DOHH2 (cell line): ENCODE results near the gene EIF5A.
A peak's percentile ranks its signal among the peaks of the same experiment; 100 is the strongest.

ENCODE experiments used
- H3F3A ChIP-seq: fragments of 200-600 bp; sonication (generic), shearing (Covaris generic); 2 replicates; pipeline ENCODE4 v1.6.0; 2016; ENCODE audit warnings: antibody characterized with exemption, mild to moderate bottlenecking; ENCODE audit not compliant: control insufficient read depth, insufficient read depth
- H3K27ac ChIP-seq: fragments of 200-600 bp; sonication (generic); 2 replicates; pipeline ENCODE4 v1.5.1; 2014; ENCODE audit warnings: low read depth, mild to moderate bottlenecking, low read length, moderate library complexity
- H3K27me3 ChIP-seq: fragments of 200-600 bp; sonication (generic); 2 replicates; pipeline ENCODE4 v1.6.1; 2014; ENCODE audit warnings: mild to moderate bottlenecking, low read length, mixed read lengths; ENCODE audit not compliant: control insufficient read depth
- H3K36me3 ChIP-seq: fragments of 200-600 bp; sonication (generic); 2 replicates; pipeline ENCODE4 v1.6.1; 2014; ENCODE audit warnings: mild to moderate bottlenecking, low read length, moderate library complexity, mixed read lengths; ENCODE audit not compliant: control insufficient read depth
- H3K4me1 ChIP-seq: fragments of 200-600 bp; sonication (generic); 2 replicates; pipeline ENCODE4 v1.6.1; 2014; ENCODE audit warnings: mild to moderate bottlenecking, low read length, mixed read lengths; ENCODE audit not compliant: control insufficient read depth
- H3K4me2 ChIP-seq: fragments of 200-600 bp; sonication (generic); 2 replicates; pipeline ENCODE4 v1.6.0; 2014; ENCODE audit warnings: mild to moderate bottlenecking, low read length, moderate library complexity
- H3K4me3 ChIP-seq: fragments of 200-600 bp; sonication (generic); 2 replicates; pipeline ENCODE4 v1.5.1; 2014; ENCODE audit warnings: mild to moderate bottlenecking, low read length, mixed read lengths
- H3K79me2 ChIP-seq: fragments of 200-600 bp; sonication (generic); 2 replicates; pipeline ENCODE4 v1.6.1; 2014; ENCODE audit warnings: mild to moderate bottlenecking, low read length, mixed read lengths; ENCODE audit not compliant: control insufficient read depth
- H3K9me2 ChIP-seq: fragments of 200-600 bp; sonication (generic); replicated peaks from 2 replicates; pipeline ENCODE4 v1.6.1; 2014; ENCODE audit warnings: mild to moderate bottlenecking, low read length, mixed read lengths; ENCODE audit not compliant: control insufficient read depth
- H3K9me3 ChIP-seq: fragments of 200-600 bp; sonication (generic); 2 replicates; pipeline ENCODE4 v1.6.1; 2014; ENCODE audit warnings: antibody characterized with exemption, low read length, mixed read lengths; ENCODE audit not compliant: control insufficient read depth, insufficient read depth
- H4K20me1 ChIP-seq: fragments of 200-600 bp; sonication (generic); 2 replicates; pipeline ENCODE4 v1.6.0; 2014; ENCODE audit warnings: low read depth, mild to moderate bottlenecking, antibody characterized with exemption, low read length, moderate library complexity; ENCODE audit not compliant: control insufficient read depth, insufficient read depth
- EZH2phosphoT487 ChIP-seq: fragments of 200-600 bp; sonication (generic); IDR thresholded peaks from 2 replicates; pipeline ENCODE4 v1.6.1; 2017; ENCODE audit warnings: borderline replicate concordance, mild to moderate bottlenecking, antibody characterized with exemption, low read length, moderate library complexity, mixed read lengths
- TF ChIP-seq, protein P1 (sequence below): fragments of 200-600 bp; sonication (generic); IDR thresholded peaks from one replicate; pipeline ENCODE4 v1.5.1; 2014; ENCODE audit warnings: antibody characterized with exemption, mild to moderate bottlenecking, low read depth, low read length; ENCODE audit not compliant: poor library complexity, severe bottlenecking

Gene EIF5A

GRCh38 chr17:7260151-7260550 lies 47.3 kb upstream of the EIF5A start:
- H3K79me2 ChIP-seq: no peaks in the 10 kb centered on the region
- peaks cover 32% of the 10 kb centered on the region for H3K27me3 ChIP-seq
- H4K20me1 ChIP-seq: no peaks in the 10 kb centered on the region
- no peak overlapping the region for H3K4me3 ChIP-seq
- peaks cover 32% of the 10 kb centered on the region for H3K36me3 ChIP-seq
- no peak overlapping the region for H3K4me2 ChIP-seq
- peaks cover 31% of the 10 kb centered on the region for H3K4me1 ChIP-seq
- H3F3A ChIP-seq: peaks cover 6% of the 10 kb centered on the region; the same call in 1 of the 2 replicates
- no peaks in the 10 kb centered on the region for H3K9me2 ChIP-seq
- no peak overlapping the region for H3K27ac ChIP-seq
- no peaks in the 10 kb centered on the region for H3K9me3 ChIP-seq
- no peak for TF ChIP-seq EZH2phosphoT487
- TF ChIP-seq, protein P1, sequence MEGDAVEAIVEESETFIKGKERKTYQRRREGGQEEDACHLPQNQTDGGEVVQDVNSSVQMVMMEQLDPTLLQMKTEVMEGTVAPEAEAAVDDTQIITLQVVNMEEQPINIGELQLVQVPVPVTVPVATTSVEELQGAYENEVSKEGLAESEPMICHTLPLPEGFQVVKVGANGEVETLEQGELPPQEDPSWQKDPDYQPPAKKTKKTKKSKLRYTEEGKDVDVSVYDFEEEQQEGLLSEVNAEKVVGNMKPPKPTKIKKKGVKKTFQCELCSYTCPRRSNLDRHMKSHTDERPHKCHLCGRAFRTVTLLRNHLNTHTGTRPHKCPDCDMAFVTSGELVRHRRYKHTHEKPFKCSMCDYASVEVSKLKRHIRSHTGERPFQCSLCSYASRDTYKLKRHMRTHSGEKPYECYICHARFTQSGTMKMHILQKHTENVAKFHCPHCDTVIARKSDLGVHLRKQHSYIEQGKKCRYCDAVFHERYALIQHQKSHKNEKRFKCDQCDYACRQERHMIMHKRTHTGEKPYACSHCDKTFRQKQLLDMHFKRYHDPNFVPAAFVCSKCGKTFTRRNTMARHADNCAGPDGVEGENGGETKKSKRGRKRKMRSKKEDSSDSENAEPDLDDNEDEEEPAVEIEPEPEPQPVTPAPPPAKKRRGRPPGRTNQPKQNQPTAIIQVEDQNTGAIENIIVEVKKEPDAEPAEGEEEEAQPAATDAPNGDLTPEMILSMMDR: no peak

- Histone ChIP-seq H3K4me1 (peaks cover 31% of the 10 kb centered on the region), H3K79me2 (no peaks in the 10 kb centered on the region), H3K36me3 (peaks cover 29% of the 10 kb centered on the region), H3K4me3 (peak overlapping the region; percentile 22; the same call in 1 of the 2 replicates), H3K9me2 (no peaks in the 10 kb centered on the region), H3K4me2 (peak overlapping the region; percentile 45), H3K9me3 (no peaks in the 10 kb centered on the region), H4K20me1 (no peaks in the 10 kb centered on the region), H3F3A (peaks cover 6% of the 10 kb centered on the region; the same call in 1 of the 2 replicates), H3K27ac (no peak overlapping the region), H3K27me3 (peaks cover 32% of the 10 kb centered on the region)
- TF ChIP-seq, protein P1: no peak
- no peak for TF ChIP-seq EZH2phosphoT487
These were observed 46.6 kb upstream of the EIF5A start for GRCh38 chr17:7260651-7261378.

DNA sequence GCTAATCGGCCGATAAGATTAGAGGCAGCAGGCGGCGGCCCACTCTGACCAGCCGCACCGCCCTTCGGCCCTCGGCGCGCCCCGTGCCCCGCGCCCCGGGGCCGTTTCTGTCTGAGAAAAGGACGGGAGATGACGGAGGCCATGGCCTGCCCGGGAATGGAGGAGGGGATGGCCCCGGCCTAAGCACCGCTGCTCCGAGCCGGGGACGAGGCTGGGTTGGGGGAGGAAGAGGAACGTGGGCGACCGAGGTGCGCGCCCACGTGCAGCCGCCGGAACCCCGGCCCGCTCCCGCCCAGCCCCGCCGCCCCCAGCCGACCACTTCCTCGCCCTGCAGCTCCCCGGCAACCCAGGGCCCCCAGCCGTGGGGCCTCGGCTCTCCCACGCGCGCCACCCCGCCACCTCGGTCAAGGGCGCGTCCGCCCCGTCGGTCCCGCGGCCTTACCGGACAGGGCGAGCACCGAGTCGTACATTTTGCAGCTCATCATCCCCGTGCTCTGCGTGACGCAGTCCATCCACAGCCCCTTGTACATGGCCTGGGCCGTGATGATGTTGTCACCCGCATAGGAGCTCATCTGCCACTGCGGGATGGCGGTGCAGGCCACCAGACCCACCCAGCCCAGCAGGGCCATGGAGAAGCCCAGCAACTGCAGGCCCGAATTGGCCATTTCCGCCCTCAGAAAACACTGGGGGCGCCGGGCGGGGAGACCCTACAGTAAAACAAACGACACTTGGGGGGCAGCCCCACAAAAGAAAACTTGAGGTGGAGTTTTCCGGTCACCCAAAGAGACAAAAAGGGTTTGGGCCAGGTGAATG lies 45.8 kb upstream of the EIF5A start:
- Histone ChIP-seq H3K79me2 (no peaks in the 10 kb centered on the region), H3K27me3 (peaks cover 32% of the 10 kb centered on the region), H4K20me1 (no peaks in the 10 kb centered on the region), H3K9me3 (no peaks in the 10 kb centered on the region), H3K4me3 (peak overlapping the region; percentile 22; the same call in 1 of the 2 replicates), H3K27ac (no peak overlapping the region), H3K4me1 (peaks cover 31% of the 10 kb centered on the region), H3K4me2 (peak overlapping the region; percentile 87), H3K36me3 (peaks cover 25% of the 10 kb centered on the region), H3F3A (peaks cover 6% of the 10 kb centered on the region; the same call in 1 of the 2 replicates), H3K9me2 (no peaks in the 10 kb centered on the region)
- TF ChIP-seq, protein P1: no peak
- TF ChIP-seq EZH2phosphoT487: peak; percentile 54; the same call in 1 of the 2 replicates
